Endothelial cell of umbilical vein (primary cell): ENCODE data around the gene PCNT. TPM values are rescaled to one million over a fixed set of nuclear protein-coding genes. Genes with fewer than 3 reads are reported as not detected.

Experiments
- BruUV-seq: library from RNA; stranded (reverse); fragments of 400-500 nt; replicated peaks from 2 replicates; lab custom pipeline; 2021; lab: Mats Ljungman, UMichigan
- CTCF ChIA-PET: fragments of 300-600, 350-600 bp; sonication (Branson Sonifier 250); formaldehyde crosslinking; loops from one replicate; lab custom pipeline; 2021; ENCODE audit warnings: antibody characterized with exemption, inconsistent platforms; lab: Charles Lee
- POLR2A ChIA-PET: fragments of 300-600, 350-600 bp; sonication (Branson Sonifier 250); formaldehyde crosslinking; loops from one replicate; lab custom pipeline; 2021; ENCODE audit warnings: antibody characterized with exemption, inconsistent platforms; lab: Charles Lee
- DNase-seq: peaks from one replicate; pipeline ENCODE4 v3.0.0-alpha.2; 2011; ENCODE audit warnings: low read depth, low spot score
- FAIRE-seq: peaks from 2 replicates; lab custom pipeline; 2011; peaks lifted over from hg19 to GRCh38; lab: Jason Lieb, UNC
- H2AFZ ChIP-seq: 2 replicates; pipeline ENCODE4 v1.6.0; 2012; ENCODE audit warnings: low read depth, low read length, control low read depth, inconsistent platforms
- H3K27ac ChIP-seq: 2 replicates; pipeline ENCODE4 v1.5.1; 2011; ENCODE audit warnings: low read depth, mild to moderate bottlenecking, control low read depth, low read length, moderate library complexity; ENCODE audit not compliant: insufficient read depth
- H3K27me3 ChIP-seq, 2 experiments: 2 replicates each; pipeline versions ENCODE4 v1.6.0 to v1.6.1; 2011; ENCODE audit warnings: low read length in 2 of 2, mixed read lengths in 1 of 2; ENCODE audit not compliant: control insufficient read depth in 2 of 2, insufficient read depth in 2 of 2
- H3K36me3 ChIP-seq, 2 experiments: 2 replicates in 1 of 2; 3 replicates in 1 of 2; pipeline ENCODE4 v1.5.1; 2011; ENCODE audit warnings: low read length in 2 of 2, mild to moderate bottlenecking in 1 of 2, moderate library complexity in 1 of 2; ENCODE audit not compliant: control insufficient read depth in 2 of 2, insufficient read depth in 2 of 2; ENCODE audit errors: extremely low read depth in 1 of 2
- H3K4me1 ChIP-seq: 3 replicates; pipeline ENCODE4 v1.5.1; 2011; ENCODE audit warnings: mild to moderate bottlenecking, low read length; ENCODE audit not compliant: control insufficient read depth, insufficient read depth; ENCODE audit errors: extremely low read depth
- H3K4me2 ChIP-seq: 2 replicates; pipeline ENCODE4 v1.6.1; 2011; ENCODE audit warnings: low read length, control low read depth, mixed read lengths; ENCODE audit not compliant: insufficient read depth
- H3K4me3 ChIP-seq, 3 experiments: fragments of 200-600 bp in 1 of 3; sonication (generic), shearing (Covaris generic) in 1 of 3; replicated peaks in 1 of 3; 2 replicates each; pipeline ENCODE4 v1.5.1; 2011 to 2016; ENCODE audit warnings: control low read depth in 3 of 3, low read length in 3 of 3, mild to moderate bottlenecking in 2 of 3, inconsistent platforms in 1 of 3, low read depth in 1 of 3, moderate library complexity in 1 of 3; ENCODE audit not compliant: insufficient read depth in 1 of 3
- H3K79me2 ChIP-seq: 2 replicates; pipeline ENCODE4 v1.6.0; 2012; ENCODE audit warnings: low read length, inconsistent platforms; ENCODE audit not compliant: control insufficient read depth, insufficient read depth
- H3K9ac ChIP-seq: replicated peaks from 2 replicates; pipeline ENCODE3; 2011; ENCODE audit warnings: low read length, control low read depth; ENCODE audit not compliant: insufficient read depth; ENCODE audit errors: extremely low read depth
- H3K9me1 ChIP-seq: replicated peaks from 3 replicates; pipeline ENCODE4 v1.6.0; 2011; ENCODE audit warnings: mild to moderate bottlenecking, low read length; ENCODE audit not compliant: control insufficient read depth, insufficient read depth; ENCODE audit errors: extremely low read depth
- H3K9me3 ChIP-seq: replicated peaks from 2 replicates; pipeline ENCODE4 v1.5.1; 2012; ENCODE audit warnings: low read length, inconsistent platforms; ENCODE audit not compliant: control insufficient read depth, insufficient read depth
- H4K20me1 ChIP-seq: replicated peaks from 2 replicates; pipeline ENCODE3; 2011; ENCODE audit warnings: mild to moderate bottlenecking, low read length; ENCODE audit not compliant: control insufficient read depth, insufficient read depth; ENCODE audit errors: extremely low read depth
- CTCF ChIP-seq, 2 donors: IDR thresholded peaks; 1 replicate in 1 of 2; 2 replicates in 1 of 2; pipeline ENCODE4 v1.5.1; 2011; ENCODE audit warnings: low read length in 2 of 2, mild to moderate bottlenecking in 2 of 2, moderate library complexity in 2 of 2, control low read depth in 1 of 2, inconsistent platforms in 1 of 2, low read depth in 1 of 2; ENCODE audit not compliant: insufficient read depth in 1 of 2; ENCODE audit errors: extremely low read depth in 1 of 2
- EZH2 ChIP-seq: IDR thresholded peaks from 2 replicates; pipeline ENCODE4 v1.6.1; 2012; ENCODE audit warnings: borderline replicate concordance, low read depth, mild to moderate bottlenecking, moderate library complexity, low read length, inconsistent platforms; ENCODE audit not compliant: severe bottlenecking
- FOS ChIP-seq: IDR thresholded peaks from 2 replicates; pipeline ENCODE4 v1.6.1; 2011; ENCODE audit warnings: mild to moderate bottlenecking, low read length, moderate library complexity, borderline replicate concordance; ENCODE audit not compliant: insufficient read depth
- GATA2 ChIP-seq: IDR thresholded peaks from 2 replicates; pipeline ENCODE4 v1.7.0; 2011; ENCODE audit warnings: low read depth, mild to moderate bottlenecking, moderate library complexity, mixed read lengths, low read length; ENCODE audit not compliant: insufficient read length, insufficient read depth
- JUN ChIP-seq: IDR thresholded peaks from 2 replicates; pipeline ENCODE4 v1.6.1; 2011; ENCODE audit warnings: borderline replicate concordance, low read depth; ENCODE audit not compliant: insufficient read length, insufficient read depth
- MAX ChIP-seq: IDR thresholded peaks from 2 replicates; pipeline ENCODE4 v1.6.1; 2011; ENCODE audit not compliant: insufficient read depth, insufficient read length
- MYC ChIP-seq: IDR thresholded peaks from one replicate; pipeline ENCODE4 v1.6.1; 2011; ENCODE audit warnings: mild to moderate bottlenecking, low read depth, low read length
- POLR2A ChIP-seq: IDR thresholded peaks from 2 replicates; pipeline ENCODE4 v1.6.1; 2012; ENCODE audit warnings: low read depth, mild to moderate bottlenecking, control low read depth, low read length
- POLR2AphosphoS5 ChIP-seq: IDR thresholded peaks from 2 replicates; pipeline ENCODE4 v1.6.1; 2012; ENCODE audit warnings: low read depth, mild to moderate bottlenecking, control low read depth, low read length, moderate library complexity; ENCODE audit not compliant: insufficient read depth
- dilution Hi-C: fragments of 300-500 bp; cut with MboI; formaldehyde crosslinking; loops from one replicate; pipeline ENCODE4 v1.15.0; 2019; ENCODE audit warnings: low sequenced_read_pairs; ENCODE audit not compliant: extremely low pct_ligation_motif_present
- intact Hi-C: fragments of 100-400 bp; cut with micrococcal nuclease; formaldehyde crosslinking; loops from one replicate; pipeline ENCODE4 v1.10.0; 2022
- polyA plus RNA-seq, 4 experiments: library from polyadenylated mRNA; depleted of rRNA in 3 of 4; stranded (reverse) in 3 of 4; unstranded in 1 of 4; fragments of >200 nt; gene quantifications; 2 replicates each; pipeline versions ENCODE4 v1.2.1 to v1.2.3, GENCODE V29; 2011 to 2012; ENCODE audit warnings: missing spikeins in 1 of 4
- total RNA-seq: library from RNA; stranded (reverse); gene quantifications from 2 replicates; pipeline ENCODE4 v1.2.3, GENCODE V29; 2021

The PCNT gene
- total and polyA plus RNA-seq, 2 donors (not counting 3 experiments of a cell fraction or from before 2014, with no cell fraction given), result 9.6 to 49.5 TPM

DNA sequence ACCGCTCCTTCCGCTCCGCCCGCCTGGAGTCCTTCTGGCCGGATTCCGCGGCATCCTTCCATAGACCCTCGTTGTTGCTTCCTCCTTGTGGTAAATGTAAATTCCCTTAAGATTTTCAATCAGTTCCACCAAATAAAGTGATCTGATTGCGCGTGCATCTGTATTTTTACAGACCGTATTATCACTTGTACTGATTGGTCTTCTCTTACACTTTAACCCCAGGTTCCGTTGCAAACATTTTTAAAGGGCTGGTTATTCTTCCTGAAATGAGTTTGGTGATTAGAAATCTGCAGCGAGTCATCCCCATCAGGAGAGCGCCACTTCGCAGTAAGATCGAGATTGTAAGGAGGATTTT is 37.3 kb upstream of the PCNT start:
- dilution Hi-C loops, result no loop called here
- H3K27ac ChIP-seq, result peak overlapping the region; percentile 69
- peaks cover 0 to 3% of the 10 kb centered on the region in 2 experiments for H3K36me3 ChIP-seq
- H3K4me3 ChIP-seq, result peak overlapping the region; percentile 53 to 90 (median 86)
- H3K27me3 ChIP-seq, result no peaks in the 10 kb centered on the region
- H4K20me1 ChIP-seq, result no peaks in the 10 kb centered on the region
- ChIA-PET CTCF (interaction anchor here (1.1 kb wide), 1 partner anchor 36 kb away, joined by 6 read pairs; the partner anchor contains the start of gene C21orf58), POLR2A (no interaction called here)
- no peaks in the 10 kb centered on the region for H3K9me1 ChIP-seq
- peak overlapping the region; percentile 96 for H3K9ac ChIP-seq
- peaks cover 33% of the 10 kb centered on the region for H3K4me1 ChIP-seq
- intact Hi-C loops, result loop anchor here (1.0 kb wide), 3 partner anchors 11 to 142 kb away; partner anchors contain the start of gene C21orf58
- peaks cover 40% of the 10 kb centered on the region for H3K79me2 ChIP-seq
- peak; percentile 73 for DNase-seq
- FAIRE-seq, result no peak
- H3K9me3 ChIP-seq, result no peaks in the 10 kb centered on the region
- peak overlapping the region; percentile 72 for H2AFZ ChIP-seq
- H3K4me2 ChIP-seq, result peak overlapping the region; percentile 100
- BruUV-seq, result no TSS peak
- TF ChIP-seq EZH2 (no peak), CTCF (IDR thresholded peaks at IDR 0.05; ENCODE audit: extremely low read depth in 1 of 2, insufficient read depth in 1 of 2, low read depth in 1 of 2, low read length in 2 of 2) (no peak), POLR2AphosphoS5 (no peak), MAX (no peak), POLR2A (no peak), MYC (no peak), GATA2 (no peak), JUN (no peak), FOS (no peak)
